ENCODE measurements around the gene UGT3A2.

GRCh38 chr5:35990520-35990919, 76.2 kb downstream of the UGT3A2 start:
- TF ChIP-seq CTCF (IDR thresholded peaks at IDR 0.05), result no peak
- no peak for TF ChIP-seq POLR2AphosphoS5 (IDR thresholded peaks at IDR 0.05; ENCODE audit: insufficient read depth in 1 of 2, low read depth in 1 of 2)
